NOMO-1 treated with DMSO at 0.1 percent for 48 hours (cell line): ENCODE measurements around the gene PLPPR2.
A peak's percentile ranks its signal among the peaks of the same experiment; 100 is the strongest.

Source experiments
- DNase-seq: peaks from one replicate; lab custom pipeline; 2025; ENCODE audit not compliant: unreplicated experiment; lab: John Stamatoyannopoulos, UW

Gene PLPPR2

DNA sequence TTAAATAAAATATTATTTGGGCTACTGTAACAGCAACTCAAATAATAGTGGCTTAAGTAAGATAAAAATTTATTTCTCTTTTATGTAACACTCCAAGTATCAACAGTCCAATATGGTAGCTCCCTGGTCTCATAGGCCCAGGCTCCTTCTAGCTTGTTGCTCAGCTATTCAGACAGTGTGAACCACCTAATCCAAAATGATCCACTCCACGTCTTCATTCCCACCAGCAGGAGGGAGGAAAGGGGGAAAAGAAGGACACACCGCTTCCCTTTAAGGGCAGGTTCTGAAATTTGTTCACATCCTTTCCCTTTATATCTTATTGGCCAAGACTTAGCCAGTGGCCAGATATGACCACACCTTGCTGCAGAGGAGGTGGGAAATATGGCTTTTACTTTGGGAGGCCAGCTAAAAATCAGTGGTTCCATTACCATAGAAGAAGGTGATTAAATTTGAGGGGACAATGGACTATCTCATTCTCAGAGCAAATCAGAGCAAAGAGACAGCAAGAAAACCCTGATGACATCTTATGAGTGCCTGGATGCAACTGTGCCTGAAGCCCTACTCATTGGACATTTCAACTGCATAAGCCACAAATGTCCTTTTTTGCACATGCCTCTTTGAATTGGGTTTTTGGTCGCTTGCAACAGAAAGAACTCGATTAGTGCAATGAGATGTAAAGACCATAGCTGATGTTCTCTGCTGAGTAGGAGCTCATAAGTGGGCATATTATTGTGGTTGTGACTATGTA is 35.9 kb downstream of the PLPPR2 start:
- DNase-seq = no peak

- no peak for DNase-seq
Observed at GRCh38 chr19:11397089-11397610, 41.9 kb downstream of the PLPPR2 start.

- no peak for DNase-seq
Observed at GRCh38 chr19:11399667-11400066, 44.4 kb downstream of the PLPPR2 start.

GRCh38 chr19:11400798-11401197 is 45.6 kb downstream of the PLPPR2 start:
- DNase-seq = no peak

- DNase-seq = no peak
Observed at GRCh38 chr19:11401808-11402543, 46.7 kb downstream of the PLPPR2 start.

DNA sequence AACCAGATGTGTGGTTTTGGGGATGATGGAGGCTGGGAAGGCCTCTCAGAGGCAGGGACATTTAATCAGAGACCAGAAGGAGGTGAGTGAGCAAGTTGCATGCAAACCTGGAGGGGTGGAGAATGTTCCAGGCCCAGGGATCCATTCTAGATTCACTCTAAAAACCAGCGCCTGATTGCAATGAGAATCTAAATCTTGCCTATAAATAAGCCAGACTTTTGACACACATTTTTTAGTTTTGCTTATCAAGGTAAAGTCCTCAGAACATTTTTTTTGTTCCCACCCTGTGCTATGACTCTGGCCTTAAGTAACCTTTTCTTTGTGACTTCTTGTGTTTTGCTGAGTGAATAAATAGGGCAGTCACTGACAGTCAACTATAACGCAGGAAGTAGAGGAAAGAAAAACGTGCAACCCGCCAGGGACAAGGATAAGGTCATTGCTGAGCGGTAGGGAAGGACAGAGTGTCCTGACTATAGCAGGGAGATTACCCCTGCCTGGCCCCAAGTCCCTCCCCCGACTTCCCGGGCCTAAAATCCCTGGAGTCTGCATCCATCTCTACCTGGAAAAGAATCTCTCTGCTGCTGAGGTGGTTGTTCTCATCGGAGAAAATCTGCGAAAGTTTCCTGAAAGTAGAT is 49.5 kb downstream of the PLPPR2 start:
- DNase-seq = no peak

- DNase-seq = no peak
Observed at GRCh38 chr19:11405846-11406643, 50.8 kb downstream of the PLPPR2 start.

DNA sequence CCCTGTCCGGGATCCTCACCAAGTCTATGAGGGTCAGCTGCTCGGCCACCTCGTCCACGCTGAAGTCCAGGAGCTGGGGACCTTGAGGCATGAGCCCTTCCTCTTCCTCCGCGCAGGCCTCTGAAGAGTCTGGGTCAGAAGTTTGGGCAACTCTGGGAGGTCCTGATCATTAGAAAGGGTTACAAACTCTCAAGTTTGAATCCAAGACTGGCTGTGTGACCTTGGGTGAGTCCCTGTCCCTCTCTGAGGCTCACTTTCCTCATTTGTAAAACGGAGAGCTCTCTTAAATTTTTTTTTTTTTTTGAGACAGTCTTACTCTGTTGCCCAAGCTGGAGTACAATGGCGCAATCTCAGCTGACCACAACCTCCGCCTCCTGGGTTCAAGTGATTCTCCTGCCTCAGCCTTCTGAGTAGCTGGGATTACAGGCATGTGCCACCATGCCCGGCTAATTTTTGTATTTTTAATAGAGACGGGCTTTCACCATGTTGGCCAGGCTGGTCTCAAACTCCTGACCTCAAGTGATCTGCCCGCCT is 51.5 kb downstream of the PLPPR2 start:
- DNase-seq = peak; percentile 30

DNA sequence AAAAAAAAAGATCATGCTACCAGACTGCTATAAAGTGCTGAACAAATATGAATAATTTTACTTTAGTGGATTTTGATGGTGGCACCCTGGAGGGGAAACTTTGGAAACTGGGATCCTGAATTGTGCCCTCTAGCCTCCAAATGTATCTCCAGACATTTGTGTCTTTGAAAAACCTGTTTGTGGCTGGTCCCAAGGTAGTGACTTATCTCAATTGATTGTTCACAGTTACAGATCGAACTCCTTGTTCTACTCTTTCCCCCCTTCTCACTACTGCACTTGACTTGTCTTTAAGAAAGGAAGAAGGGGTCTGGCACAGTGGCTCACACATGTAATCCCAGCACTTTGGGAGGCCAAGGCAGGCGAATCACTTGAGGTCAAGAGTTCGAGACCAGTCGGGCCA is 53.4 kb downstream of the PLPPR2 start:
- DNase-seq = no peak

- no peak for DNase-seq
Observed at GRCh38 chr19:11410682-11411081, 55.5 kb downstream of the PLPPR2 start.

- no peak for DNase-seq
Observed at GRCh38 chr19:11414544-11414943, 59.3 kb downstream of the PLPPR2 start.
